HepG2 (cell line): ENCODE results near the gene C14orf93. TPM values are rescaled to one million over a fixed set of nuclear protein-coding genes. Genes with fewer than 3 reads are reported as not detected.

ENCODE experiments used
- CEBPG ChIP-seq: IDR thresholded peaks from 2 replicates; pipeline ENCODE4 v1.6.1; 2016
- HDAC2 ChIP-seq: sonication (generic); formaldehyde crosslinking; IDR thresholded peaks from 2 replicates; pipeline ENCODE4 v1.4.0; 2020; ENCODE audit warnings: missing genetic modification reagents
- JARID2 ChIP-seq: sonication (generic); formaldehyde crosslinking; IDR thresholded peaks from 2 replicates; pipeline ENCODE4 v1.8.1; 2023; ENCODE audit warnings: missing genetic modification reagents, inconsistent platforms; ENCODE audit not compliant: insufficient replicate concordance
- JUNB ChIP-seq: sonication (generic); formaldehyde crosslinking; IDR thresholded peaks from 2 replicates; pipeline ENCODE4 v1.8.0; 2022; ENCODE audit warnings: missing genetic modification reagents, mild to moderate bottlenecking, borderline replicate concordance
- MLLT10 ChIP-seq: sonication (generic); formaldehyde crosslinking; IDR thresholded peaks from 2 replicates; pipeline ENCODE4 v1.4.0; 2020; ENCODE audit warnings: missing genetic modification reagents
- MYNN ChIP-seq: sonication (generic); formaldehyde crosslinking; IDR thresholded peaks from 2 replicates; pipeline ENCODE4 v1.4.0; 2020; ENCODE audit warnings: mild to moderate bottlenecking, low read depth, missing genetic modification reagents
- ONECUT2 ChIP-seq: sonication (generic); formaldehyde crosslinking; IDR thresholded peaks from 2 replicates; pipeline ENCODE4 v1.4.0; 2020; ENCODE audit warnings: missing genetic modification reagents
- PAWR ChIP-seq: sonication (generic); formaldehyde crosslinking; IDR thresholded peaks from 2 replicates; pipeline ENCODE4 v1.4.0; 2020; ENCODE audit warnings: missing genetic modification reagents, mild to moderate bottlenecking, borderline replicate concordance
- PHB2 ChIP-seq: fragments of 450-650 bp; IDR thresholded peaks from 2 replicates; pipeline ENCODE4 v1.6.1; 2018; ENCODE audit not compliant: partially characterized antibody
- SOX13 ChIP-seq, 3 experiments: fragments of 450-650 bp in 1 of 3; sonication (generic) in 1 of 3; formaldehyde crosslinking in 1 of 3; IDR thresholded peaks in 2 of 3; conservative IDR thresholded peaks in 1 of 3; 2 replicates each; pipeline versions ENCODE4 v1.5.0 to v1.6.1; 2016 to 2020; ENCODE audit warnings: antibody characterized with exemption in 1 of 3, mild to moderate bottlenecking in 1 of 3, missing compliant biosample characterization in 1 of 3, missing genetic modification reagents in 1 of 3, moderate library complexity in 1 of 3
- ZNF382 ChIP-seq: sonication (generic); formaldehyde crosslinking; IDR thresholded peaks from 2 replicates; pipeline ENCODE4 v1.5.0; 2020; ENCODE audit warnings: missing genetic modification reagents, mild to moderate bottlenecking, borderline replicate concordance
- ZNF556 ChIP-seq: sonication (generic); formaldehyde crosslinking; IDR thresholded peaks from 2 replicates; pipeline ENCODE4 v1.4.0; 2020; ENCODE audit warnings: mild to moderate bottlenecking, missing genetic modification reagents, borderline replicate concordance
- ZNF777 ChIP-seq: sonication (generic); formaldehyde crosslinking; IDR thresholded peaks from 2 replicates; pipeline ENCODE4 v1.4.0; 2020; ENCODE audit warnings: missing genetic modification reagents
- polyA plus RNA-seq, 8 experiments: library from polyadenylated mRNA; depleted of rRNA in 3 of 8; stranded (reverse) in 7 of 8; unstranded in 1 of 8; fragments of >200 nt; fragmentation: Illumina TruSeq in 4 of 8; extraction: Trizol in 4 of 8; gene quantifications; 2 replicates each; pipeline versions ENCODE4 v1.2.1 to v1.2.3, GENCODE V29; 2011 to 2016; ENCODE audit warnings: low read depth in 4 of 8, missing spikeins in 1 of 8, mixed read lengths in 1 of 8; ENCODE audit not compliant: insufficient read depth in 1 of 8
- total RNA-seq, 5 experiments: library from RNA; depleted of rRNA; stranded (reverse); fragments of >200 nt; fragmentation: Illumina TruSeq; extraction: Trizol; gene quantifications; 2 replicates each; pipeline ENCODE4 v1.2.3, GENCODE V29; 2016; ENCODE audit warnings: low read depth in 1 of 5
- TF ChIP-seq, protein P1 (sequence below): IDR thresholded peaks from 2 replicates; pipeline ENCODE4 v1.6.1; 2016; ENCODE audit warnings: control low read depth
- TF ChIP-seq, protein P2 (sequence below), 2 experiments: sonication (generic) in 1 of 2; formaldehyde crosslinking in 1 of 2; IDR thresholded peaks; 2 replicates each; pipeline versions ENCODE4 v1.6.1 to v1.9.0; 2014 to 2022; ENCODE audit warnings: antibody characterized with exemption in 1 of 2, borderline replicate concordance in 1 of 2, inconsistent platforms in 1 of 2, low read depth in 1 of 2, missing genetic modification reagents in 1 of 2
- TF ChIP-seq, protein P3 (sequence below): sonication (generic); formaldehyde crosslinking; IDR thresholded peaks from 2 replicates; pipeline ENCODE4 v1.8.0; 2022; ENCODE audit warnings: missing genetic modification reagents, mild to moderate bottlenecking, borderline replicate concordance
- TF ChIP-seq, protein P4 (sequence below): sonication (generic); formaldehyde crosslinking; IDR thresholded peaks from 2 replicates; pipeline ENCODE4 v1.5.1; 2020; ENCODE audit warnings: mild to moderate bottlenecking, missing genetic modification reagents, borderline replicate concordance

C14orf93 gene
- total and polyA plus RNA-seq, 2 of the 13 experiments (the other 11 are each of a cell fraction or from before 2014, with no cell fraction given) = 11.4 to 22.5 TPM

DNA sequence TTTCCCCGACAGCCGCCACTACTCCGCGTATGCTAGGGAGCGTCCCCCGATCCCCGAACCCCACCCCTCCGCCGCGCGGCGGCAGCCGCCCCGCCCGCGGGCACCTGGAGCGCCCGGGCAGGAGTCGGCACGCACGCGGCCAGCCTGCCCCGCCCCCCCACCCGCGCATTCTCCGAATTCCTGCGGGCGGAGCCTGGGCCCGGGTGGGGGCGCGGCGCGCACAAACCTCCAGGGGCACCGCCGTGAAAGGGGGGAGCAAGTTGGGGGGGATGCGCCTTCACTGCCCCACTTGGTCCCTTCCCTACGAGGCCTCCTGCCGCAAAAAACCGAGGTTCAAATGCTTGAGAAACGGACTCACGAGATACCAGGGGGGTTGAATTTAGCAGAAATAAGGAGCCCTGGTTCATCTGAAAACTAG lies 29.3 kb downstream of the C14orf93 start (continued):
- TF ChIP-seq ZNF382 (CRISPR knock-in tag) (no peak), JUNB (CRISPR knock-in tag) (no peak), PAWR (0 out of 2 replicates have a peak, but pooled peaks have one; percentile 79), JARID2 (CRISPR knock-in tag) (no peak), HDAC2 (CRISPR knock-in tag) (peak; percentile 61; the same call in 1 of the 2 replicates), CEBPG (CRISPR knock-in tag) (peak; percentile 15; the same call in 1 of the 2 replicates), MYNN (CRISPR knock-in tag) (no peak), ONECUT2 (CRISPR knock-in tag) (no peak), SOX13 (IDR thresholded peaks at IDR 0.05) (no peak), SOX13 (CRISPR knock-in tag; conservative IDR thresholded peaks at IDR 0.05 in 1 of 2, IDR thresholded peaks at IDR 0.05 in 1 of 2) (peak in 1 of 2 experiments; percentile 76; a peak in 2 of 4 replicates), ZNF556 (CRISPR knock-in tag) (peak; percentile 22; the same call in 1 of the 2 replicates), MLLT10 (no peak), ZNF777 (CRISPR knock-in tag) (no peak), PHB2 (no peak)
- TF ChIP-seq, protein P1, sequence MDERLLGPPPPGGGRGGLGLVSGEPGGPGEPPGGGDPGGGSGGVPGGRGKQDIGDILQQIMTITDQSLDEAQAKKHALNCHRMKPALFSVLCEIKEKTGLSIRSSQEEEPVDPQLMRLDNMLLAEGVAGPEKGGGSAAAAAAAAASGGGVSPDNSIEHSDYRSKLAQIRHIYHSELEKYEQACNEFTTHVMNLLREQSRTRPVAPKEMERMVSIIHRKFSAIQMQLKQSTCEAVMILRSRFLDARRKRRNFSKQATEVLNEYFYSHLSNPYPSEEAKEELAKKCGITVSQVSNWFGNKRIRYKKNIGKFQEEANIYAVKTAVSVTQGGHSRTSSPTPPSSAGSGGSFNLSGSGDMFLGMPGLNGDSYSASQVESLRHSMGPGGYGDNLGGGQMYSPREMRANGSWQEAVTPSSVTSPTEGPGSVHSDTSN = no peak
- TF ChIP-seq, protein P2, sequence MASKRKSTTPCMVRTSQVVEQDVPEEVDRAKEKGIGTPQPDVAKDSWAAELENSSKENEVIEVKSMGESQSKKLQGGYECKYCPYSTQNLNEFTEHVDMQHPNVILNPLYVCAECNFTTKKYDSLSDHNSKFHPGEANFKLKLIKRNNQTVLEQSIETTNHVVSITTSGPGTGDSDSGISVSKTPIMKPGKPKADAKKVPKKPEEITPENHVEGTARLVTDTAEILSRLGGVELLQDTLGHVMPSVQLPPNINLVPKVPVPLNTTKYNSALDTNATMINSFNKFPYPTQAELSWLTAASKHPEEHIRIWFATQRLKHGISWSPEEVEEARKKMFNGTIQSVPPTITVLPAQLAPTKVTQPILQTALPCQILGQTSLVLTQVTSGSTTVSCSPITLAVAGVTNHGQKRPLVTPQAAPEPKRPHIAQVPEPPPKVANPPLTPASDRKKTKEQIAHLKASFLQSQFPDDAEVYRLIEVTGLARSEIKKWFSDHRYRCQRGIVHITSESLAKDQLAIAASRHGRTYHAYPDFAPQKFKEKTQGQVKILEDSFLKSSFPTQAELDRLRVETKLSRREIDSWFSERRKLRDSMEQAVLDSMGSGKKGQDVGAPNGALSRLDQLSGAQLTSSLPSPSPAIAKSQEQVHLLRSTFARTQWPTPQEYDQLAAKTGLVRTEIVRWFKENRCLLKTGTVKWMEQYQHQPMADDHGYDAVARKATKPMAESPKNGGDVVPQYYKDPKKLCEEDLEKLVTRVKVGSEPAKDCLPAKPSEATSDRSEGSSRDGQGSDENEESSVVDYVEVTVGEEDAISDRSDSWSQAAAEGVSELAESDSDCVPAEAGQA (IDR thresholded peaks at IDR 0.05; ENCODE audit: low read depth) = 0 out of 2 replicates have a peak, but pooled peaks have one; percentile 24
- TF ChIP-seq, protein P2 (CRISPR knock-in tag; IDR thresholded peaks at IDR 0.05; ENCODE audit: borderline replicate concordance) = no peak
- TF ChIP-seq, protein P3, sequence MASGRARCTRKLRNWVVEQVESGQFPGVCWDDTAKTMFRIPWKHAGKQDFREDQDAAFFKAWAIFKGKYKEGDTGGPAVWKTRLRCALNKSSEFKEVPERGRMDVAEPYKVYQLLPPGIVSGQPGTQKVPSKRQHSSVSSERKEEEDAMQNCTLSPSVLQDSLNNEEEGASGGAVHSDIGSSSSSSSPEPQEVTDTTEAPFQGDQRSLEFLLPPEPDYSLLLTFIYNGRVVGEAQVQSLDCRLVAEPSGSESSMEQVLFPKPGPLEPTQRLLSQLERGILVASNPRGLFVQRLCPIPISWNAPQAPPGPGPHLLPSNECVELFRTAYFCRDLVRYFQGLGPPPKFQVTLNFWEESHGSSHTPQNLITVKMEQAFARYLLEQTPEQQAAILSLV = 0 out of 2 replicates have a peak, but pooled peaks have one; percentile 89
- TF ChIP-seq, protein P4, sequence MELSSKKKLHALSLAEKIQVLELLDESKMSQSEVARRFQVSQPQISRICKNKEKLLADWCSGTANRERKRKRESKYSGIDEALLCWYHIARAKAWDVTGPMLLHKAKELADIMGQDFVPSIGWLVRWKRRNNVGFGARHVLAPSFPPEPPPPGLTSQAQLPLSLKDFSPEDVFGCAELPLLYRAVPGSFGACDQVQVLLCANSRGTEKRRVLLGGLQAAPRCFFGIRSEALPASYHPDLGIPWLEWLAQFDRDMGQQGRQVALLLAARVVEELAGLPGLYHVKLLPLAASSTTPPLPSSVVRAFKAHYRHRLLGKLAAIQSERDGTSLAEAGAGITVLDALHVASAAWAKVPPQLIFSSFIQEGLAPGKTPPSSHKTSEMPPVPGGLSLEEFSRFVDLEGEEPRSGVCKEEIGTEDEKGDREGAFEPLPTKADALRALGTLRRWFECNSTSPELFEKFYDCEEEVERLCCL (CRISPR knock-in tag) = no peak
